ENCODE data around the gene MIR17HG.

MIR17HG gene

DNA sequence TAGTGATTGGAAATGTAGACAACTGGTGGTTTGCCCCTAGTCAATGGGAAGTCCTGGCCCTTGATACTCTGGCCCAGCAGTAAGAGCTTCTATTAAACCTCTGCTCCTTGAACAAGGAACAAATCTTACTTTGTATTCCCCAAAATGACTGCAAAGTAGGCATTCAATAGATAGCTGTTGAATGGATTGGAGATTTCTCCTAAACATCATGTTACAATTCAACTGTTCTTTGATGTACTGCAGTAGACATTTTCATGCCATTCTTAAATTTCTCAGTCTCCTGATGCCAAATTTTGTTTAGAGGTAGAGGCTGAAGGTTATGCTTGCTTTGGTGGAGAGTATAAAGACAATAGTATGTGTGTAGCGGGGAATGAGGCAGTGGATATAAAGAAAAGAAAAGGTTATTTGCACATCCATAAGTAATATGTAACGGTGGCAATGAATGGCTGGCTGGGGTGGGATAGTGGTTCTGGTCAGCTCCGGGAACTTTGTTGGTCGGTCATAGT lies 12.8 kb downstream of the MIR17HG start:
- no peaks in the 10 kb centered on the region for H3K4me1 ChIP-seq (ENCODE audit: control insufficient read depth, low read length)
- TF ChIP-seq CTCF (IDR thresholded peaks at IDR 0.05; ENCODE audit: low read depth, low read length, poor library complexity, severe bottlenecking) (no peak), EZH2phosphoT487 (IDR thresholded peaks at IDR 0.05; ENCODE audit: borderline replicate concordance, low read length) (no peak)
- H3K79me2 ChIP-seq (ENCODE audit: control insufficient read depth, low read length) = no peaks in the 10 kb centered on the region
- H3K27me3 ChIP-seq (ENCODE audit: control insufficient read depth, low read length) = no peaks in the 10 kb centered on the region
- peaks cover 26% of the 10 kb centered on the region for H4K20me1 ChIP-seq (ENCODE audit: control insufficient read depth, insufficient read depth, low read depth, low read length)
- no peak overlapping the region for H3K4me3 ChIP-seq (ENCODE audit: low read length)
- H3K9me3 ChIP-seq (ENCODE audit: control insufficient read depth, insufficient read depth, low read length) = no peaks in the 10 kb centered on the region
- no peak overlapping the region for H3K4me2 ChIP-seq (ENCODE audit: low read length)
- H3K36me3 ChIP-seq (ENCODE audit: control insufficient read depth, low read length) = peaks cover 36% of the 10 kb centered on the region
- H3F3A ChIP-seq (ENCODE audit: control insufficient read depth, insufficient read depth) = peaks cover 98% of the 10 kb centered on the region
- no peaks in the 10 kb centered on the region for H3K9me2 ChIP-seq (replicated peaks; ENCODE audit: control insufficient read depth, low read length)
- no peak overlapping the region for H3K27ac ChIP-seq (ENCODE audit: low read depth, low read length)

- Histone ChIP-seq H3K4me1 (ENCODE audit: control insufficient read depth, low read length) (no peaks in the 10 kb centered on the region), H3K9me2 (replicated peaks; ENCODE audit: control insufficient read depth, low read length) (no peaks in the 10 kb centered on the region), H3K79me2 (ENCODE audit: control insufficient read depth, low read length) (no peaks in the 10 kb centered on the region), H3K36me3 (ENCODE audit: control insufficient read depth, low read length) (peaks cover 21% of the 10 kb centered on the region), H3F3A (ENCODE audit: control insufficient read depth, insufficient read depth) (peaks cover 89% of the 10 kb centered on the region), H3K27ac (ENCODE audit: low read depth, low read length) (no peak overlapping the region), H3K4me3 (ENCODE audit: low read length) (no peak overlapping the region), H3K27me3 (ENCODE audit: control insufficient read depth, low read length) (no peaks in the 10 kb centered on the region), H3K9me3 (ENCODE audit: control insufficient read depth, insufficient read depth, low read length) (no peaks in the 10 kb centered on the region), H4K20me1 (ENCODE audit: control insufficient read depth, insufficient read depth, low read depth, low read length) (peaks cover 12% of the 10 kb centered on the region), H3K4me2 (ENCODE audit: low read length) (no peak overlapping the region)
- TF ChIP-seq EZH2phosphoT487 (IDR thresholded peaks at IDR 0.05; ENCODE audit: borderline replicate concordance, low read length) = no peak
- no peak for TF ChIP-seq CTCF (IDR thresholded peaks at IDR 0.05; ENCODE audit: low read depth, low read length, poor library complexity, severe bottlenecking)
Measured at GRCh38 chr13:91361755-91362271, 14.3 kb downstream of the MIR17HG start.

GRCh38 chr13:91362908-91363307 lies 15.4 kb downstream of the MIR17HG start:
- Histone ChIP-seq H3K4me3 (ENCODE audit: low read length) (no peak overlapping the region), H3K36me3 (ENCODE audit: control insufficient read depth, low read length) (peaks cover 10% of the 10 kb centered on the region)

More at GRCh38 chr13:91362908-91363307, 15.4 kb downstream of the MIR17HG start:
- H3F3A ChIP-seq (ENCODE audit: control insufficient read depth, insufficient read depth) = peaks cover 81% of the 10 kb centered on the region
- no peaks in the 10 kb centered on the region for H3K27me3 ChIP-seq (ENCODE audit: control insufficient read depth, low read length)
- no peaks in the 10 kb centered on the region for H3K79me2 ChIP-seq (ENCODE audit: control insufficient read depth, low read length)
- H3K4me1 ChIP-seq (ENCODE audit: control insufficient read depth, low read length) = no peaks in the 10 kb centered on the region
- no peaks in the 10 kb centered on the region for H3K9me3 ChIP-seq (ENCODE audit: control insufficient read depth, insufficient read depth, low read length)
- H4K20me1 ChIP-seq (ENCODE audit: control insufficient read depth, insufficient read depth, low read depth, low read length) = peaks cover 9% of the 10 kb centered on the region; the same call in 1 of the 2 replicates
- H3K4me2 ChIP-seq (ENCODE audit: low read length) = no peak overlapping the region
- no peak for TF ChIP-seq CTCF (IDR thresholded peaks at IDR 0.05; ENCODE audit: low read depth, low read length, poor library complexity, severe bottlenecking)
- no peak for TF ChIP-seq EZH2phosphoT487 (IDR thresholded peaks at IDR 0.05; ENCODE audit: borderline replicate concordance, low read length)
- H3K9me2 ChIP-seq (replicated peaks; ENCODE audit: control insufficient read depth, low read length) = no peaks in the 10 kb centered on the region
- no peak overlapping the region for H3K27ac ChIP-seq (ENCODE audit: low read depth, low read length)

Measured in DOHH2 (cell line).